Glomerular visceral epithelial cell (primary cell): ENCODE results near the gene STMN1.

Experiments used
- DNase-seq: peaks from one replicate; pipeline ENCODE4 v3.0.0-alpha.2; 2016; ENCODE audit errors: extremely low spot score

Gene STMN1

DNA sequence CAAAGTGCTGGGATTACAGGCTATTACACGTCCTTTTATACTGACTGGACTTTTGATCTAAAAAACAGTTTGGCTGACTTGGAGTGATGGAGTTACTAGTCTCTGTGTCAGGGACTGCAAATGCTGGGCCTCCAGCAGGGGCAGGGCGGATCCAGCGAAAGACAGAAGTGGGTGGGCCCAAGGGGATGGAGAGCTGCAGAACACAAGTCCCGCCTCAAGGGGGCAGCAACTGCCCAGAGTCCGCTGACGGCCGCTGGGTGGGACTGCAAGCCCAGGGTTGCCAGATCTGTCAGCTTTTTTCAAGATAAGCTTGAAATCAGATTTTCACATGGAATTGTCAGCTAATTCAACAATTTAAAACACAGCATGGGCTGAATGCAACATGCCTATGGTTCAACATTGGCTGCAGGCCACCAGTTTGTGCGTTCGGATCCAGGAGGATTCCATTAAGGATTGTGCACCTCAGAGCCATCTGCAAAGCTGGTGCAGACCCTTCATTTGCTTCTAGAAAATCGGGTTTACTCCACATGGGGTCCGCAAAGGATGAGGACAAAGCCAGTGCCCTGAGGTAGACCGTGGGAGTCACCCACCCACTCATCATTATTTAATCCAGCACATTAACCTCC is 10.7 kb downstream of the STMN1 start:
- peak; percentile 89 for DNase-seq

DNA sequence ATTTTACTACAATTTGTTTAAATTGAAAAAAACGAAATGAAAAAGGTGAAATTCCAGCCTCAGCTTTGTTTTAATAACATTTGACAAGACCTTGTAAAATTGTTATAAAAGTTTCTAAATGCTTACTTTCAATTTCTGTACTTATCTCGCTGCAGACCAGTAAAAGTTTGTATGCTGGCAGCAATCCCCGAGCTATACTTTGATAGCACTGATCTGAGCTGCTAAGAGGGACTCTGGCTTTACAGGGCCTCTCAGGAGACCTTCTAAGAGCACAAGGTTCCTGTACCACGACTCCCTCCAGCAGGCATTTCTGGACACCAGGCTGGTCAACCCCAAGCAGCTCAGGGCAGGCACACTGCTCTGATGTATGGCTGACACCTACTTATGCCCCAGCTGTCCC is 13.1 kb downstream of the STMN1 start:
- DNase-seq = no peak

DNA sequence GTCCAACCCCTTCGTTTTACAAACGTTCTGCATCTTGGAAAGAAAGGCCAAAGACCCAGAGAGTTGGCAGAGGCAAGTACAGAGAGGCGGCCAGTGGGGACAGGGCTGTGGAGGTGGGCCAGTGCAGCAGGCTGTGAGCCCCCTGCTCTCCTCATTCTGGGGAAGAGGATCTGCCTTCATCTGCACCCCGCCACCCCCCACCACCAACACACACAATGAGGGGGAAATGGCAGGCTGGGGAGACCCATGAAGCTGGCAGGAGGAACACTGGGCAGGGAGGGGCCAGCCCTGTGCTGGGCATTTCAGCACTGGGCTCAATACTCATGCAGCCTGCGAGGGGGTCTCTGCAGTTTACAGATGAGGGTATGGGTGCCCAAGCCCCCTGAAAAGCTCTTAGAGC is 14.6 kb downstream of the STMN1 start:
- DNase-seq = no peak

DNA sequence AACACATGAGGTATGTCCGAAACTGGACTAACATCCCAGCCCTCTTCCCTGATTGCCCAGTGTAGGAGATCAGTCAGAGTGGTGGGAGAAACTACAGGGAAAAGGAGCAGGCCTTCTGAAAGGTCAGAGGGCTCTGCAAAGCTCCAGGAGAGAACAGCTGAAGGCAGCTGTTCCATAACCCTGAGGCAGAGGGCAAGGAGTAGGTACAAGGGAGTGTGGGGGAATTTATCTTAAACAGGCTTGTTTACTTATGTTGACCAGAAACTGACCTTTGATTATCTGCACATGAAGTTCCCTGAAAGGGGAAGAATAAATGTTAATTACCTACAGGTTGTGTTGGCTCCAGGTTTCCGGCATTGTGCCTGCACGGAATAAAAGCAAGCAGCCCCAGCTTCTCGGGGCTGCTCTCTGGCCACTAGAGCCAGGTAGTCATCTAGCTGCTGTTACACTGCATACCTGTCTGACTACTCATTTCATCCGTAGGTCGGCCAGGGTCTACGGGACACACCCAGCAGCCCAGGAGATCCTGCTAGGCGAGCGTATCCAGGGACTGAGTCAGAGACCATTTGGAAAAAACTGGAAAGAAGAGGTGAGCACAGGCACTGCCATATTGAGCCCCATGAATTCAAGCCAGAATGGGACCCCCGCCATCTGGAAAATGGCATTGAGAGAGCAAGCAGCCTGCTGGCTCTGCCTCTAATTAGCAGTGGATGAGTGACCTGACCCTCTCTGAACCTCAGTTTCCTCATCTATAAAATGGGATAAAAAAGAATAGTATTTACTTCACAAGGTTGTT is 15.8 kb downstream of the STMN1 start:
- peak; percentile 65 for DNase-seq

DNA sequence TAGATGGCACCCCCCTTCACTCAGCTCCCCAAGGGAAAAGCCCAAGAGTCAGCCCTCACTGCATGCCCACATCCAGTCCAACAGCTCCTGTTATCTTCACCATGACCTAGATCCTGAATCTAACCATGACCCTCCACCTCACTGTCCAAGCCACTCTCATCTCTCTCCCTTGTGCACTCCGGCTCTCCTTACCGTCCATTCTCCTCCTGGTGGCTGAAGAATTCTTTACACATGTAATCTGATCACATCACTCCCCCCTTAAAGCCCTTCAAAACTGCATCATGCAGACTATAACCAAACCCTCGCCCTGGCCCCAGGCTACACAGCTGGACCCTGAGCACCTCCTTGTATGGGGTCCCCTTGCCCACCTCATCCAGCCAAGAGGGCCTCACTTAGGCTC is 16.7 kb downstream of the STMN1 start:
- DNase-seq = no peak

DNA sequence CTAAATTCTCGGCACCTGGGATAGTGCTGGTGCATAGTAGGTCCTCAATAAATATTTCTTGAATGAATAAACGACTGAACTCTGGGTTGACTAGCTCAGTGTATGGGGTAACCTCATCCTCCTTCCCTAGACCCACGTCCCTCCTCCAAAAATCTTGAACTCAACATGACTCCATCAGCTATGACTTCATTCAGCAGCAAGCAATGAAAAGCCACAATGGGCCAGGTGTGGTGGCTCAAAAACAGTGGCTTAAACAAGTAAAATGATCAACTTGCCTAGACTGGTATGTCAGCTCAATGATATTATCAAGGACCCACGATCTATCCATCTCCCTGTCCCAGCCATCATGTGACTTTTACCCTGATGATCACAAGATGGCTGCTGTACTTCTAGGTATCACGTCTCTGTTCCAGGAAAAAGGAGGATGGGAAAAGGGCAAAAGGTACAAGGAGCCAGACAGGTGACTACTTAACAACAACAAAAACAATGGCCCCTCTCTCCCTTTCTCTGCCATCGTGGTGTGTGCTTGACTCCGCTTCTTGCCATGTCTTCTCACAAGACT is 17.7 kb downstream of the STMN1 start:
- no peak for DNase-seq

DNA sequence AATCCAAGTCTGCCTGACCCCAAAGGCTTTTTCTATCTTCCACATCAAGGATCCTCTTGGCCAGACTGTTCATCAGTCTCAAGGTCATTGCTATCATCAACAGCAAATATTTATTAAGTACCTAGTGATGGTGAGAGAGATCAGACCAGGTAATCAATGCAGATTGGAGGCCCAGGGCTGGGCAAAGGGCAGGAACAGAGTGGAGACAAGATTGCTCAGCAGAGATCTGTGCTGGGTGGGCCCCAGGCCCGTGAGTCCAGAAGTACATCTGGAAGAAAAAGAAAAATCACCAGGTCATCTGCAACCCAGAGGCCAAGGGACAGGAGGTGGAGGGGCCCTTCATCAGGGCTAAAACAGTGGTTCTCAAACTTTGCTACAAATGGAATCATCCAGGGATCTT is 20.6 kb downstream of the STMN1 start:
- DNase-seq = no peak

DNA sequence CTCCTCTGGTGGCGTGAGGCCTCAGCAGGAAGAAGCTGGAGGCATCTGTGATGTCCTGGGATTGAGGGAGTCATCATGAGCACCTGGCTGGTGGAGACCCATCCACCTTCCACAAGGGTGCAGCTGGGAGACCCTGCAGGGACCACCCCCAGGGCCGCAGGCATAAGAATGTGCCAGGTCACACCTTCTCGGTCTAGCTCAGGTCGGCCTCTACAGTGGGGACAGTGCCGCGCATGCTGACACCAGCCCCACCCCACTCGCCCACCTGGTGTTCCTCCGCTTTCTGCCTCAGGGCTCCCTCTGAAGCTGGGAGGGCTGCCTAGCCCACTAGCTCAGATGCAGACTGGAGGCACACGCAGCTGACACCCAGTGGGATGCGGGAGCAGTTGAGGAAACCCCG is 25.0 kb downstream of the STMN1 start:
- DNase-seq = no peak

DNA sequence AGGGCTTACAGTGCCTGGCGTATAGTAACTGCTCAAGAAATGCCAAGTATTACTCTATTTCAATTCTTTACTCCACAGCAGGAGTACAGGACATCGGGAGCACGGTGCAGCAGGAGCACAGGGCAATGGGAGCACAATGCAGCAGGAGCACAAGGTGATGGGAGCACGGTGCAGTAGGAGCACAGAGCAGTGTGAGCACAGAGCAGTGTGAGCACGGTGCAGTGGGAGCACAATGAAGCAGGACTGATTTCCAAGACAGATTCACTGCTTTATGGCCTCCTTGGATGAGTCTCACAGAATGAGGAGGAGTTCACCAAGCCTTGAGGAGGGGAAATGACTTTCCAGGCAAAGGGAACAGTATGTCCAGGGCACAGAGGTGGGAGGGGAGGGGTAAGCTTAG is 25.7 kb downstream of the STMN1 start:
- no peak for DNase-seq

DNA sequence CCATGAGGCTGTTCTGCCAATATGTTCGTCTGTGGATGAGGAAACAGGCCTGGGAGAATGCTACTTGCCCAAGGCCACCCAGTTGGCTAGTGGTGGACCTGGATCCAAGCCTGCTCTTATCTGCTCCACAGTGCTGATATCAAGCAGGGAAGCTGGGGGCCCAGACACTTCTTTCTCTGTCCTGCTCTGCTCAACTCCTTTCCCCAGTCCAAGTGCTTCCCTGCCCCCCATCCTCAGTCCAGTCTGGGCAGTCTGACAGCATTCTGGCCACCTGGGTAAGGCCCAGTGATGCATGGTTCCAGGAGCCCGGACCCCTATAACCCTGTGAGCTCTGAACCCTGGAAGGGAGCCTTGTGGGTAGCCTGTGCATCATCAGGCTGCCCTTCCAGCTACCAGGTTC is 26.5 kb downstream of the STMN1 start:
- DNase-seq = no peak

DNA sequence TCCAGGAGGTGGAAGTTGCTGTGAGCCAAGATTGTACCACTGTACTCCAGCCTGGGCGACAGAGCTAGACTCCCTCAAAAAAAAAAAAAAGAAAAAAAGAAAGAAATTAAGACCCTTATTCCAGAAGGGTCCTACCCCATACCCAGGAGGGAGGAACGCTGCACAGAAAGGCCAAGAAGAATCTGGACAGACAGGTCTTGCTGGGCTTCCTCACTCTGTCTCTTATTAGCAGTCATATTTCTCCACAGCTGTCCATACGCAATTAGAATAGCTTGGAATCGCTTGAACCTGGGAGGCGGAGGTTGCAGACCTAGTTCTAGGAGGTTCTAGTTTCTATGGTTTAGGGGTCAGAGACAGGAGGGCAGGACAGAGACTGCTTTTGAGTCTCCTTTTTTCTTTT is 27.5 kb downstream of the STMN1 start:
- DNase-seq = no peak

DNA sequence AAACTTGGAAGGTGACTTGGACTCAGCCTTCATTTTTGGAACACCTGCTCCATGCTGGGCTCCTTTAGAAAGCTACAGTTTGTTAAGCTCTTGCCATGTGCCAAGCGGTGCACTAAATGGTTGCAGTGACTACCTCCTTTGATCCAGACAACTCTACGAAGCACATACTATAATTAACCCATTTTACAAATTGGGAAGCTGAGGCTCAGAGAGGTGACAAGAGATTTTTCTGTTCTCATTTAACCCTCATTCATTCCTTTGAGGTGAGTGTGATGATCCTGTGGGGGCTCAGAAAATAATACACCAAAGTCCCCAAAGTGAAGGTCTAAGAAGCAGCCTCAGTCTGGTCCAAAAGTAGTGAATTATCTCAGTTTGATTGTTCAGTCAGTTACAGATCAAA is 29.1 kb downstream of the STMN1 start:
- no peak for DNase-seq

DNA sequence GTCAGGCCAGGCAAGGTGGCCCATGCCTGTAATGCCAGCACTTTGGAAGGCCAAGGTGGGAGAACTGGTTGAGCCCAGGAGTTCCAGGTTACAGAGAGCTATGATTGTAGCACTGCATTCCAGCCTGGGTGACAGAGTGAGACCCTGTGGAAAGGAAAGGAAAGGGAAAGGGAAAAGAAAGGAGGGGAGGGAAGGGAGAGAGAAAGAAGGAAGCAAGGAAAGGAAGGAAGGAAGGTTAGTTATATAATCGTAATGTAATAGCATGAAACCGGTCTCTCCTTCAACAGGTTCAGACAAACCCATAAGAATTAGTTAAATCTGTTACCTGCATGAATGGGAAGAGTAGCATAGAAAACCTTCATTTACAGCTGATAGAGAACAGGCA is 29.5 kb downstream of the STMN1 start:
- no peak for DNase-seq

DNA sequence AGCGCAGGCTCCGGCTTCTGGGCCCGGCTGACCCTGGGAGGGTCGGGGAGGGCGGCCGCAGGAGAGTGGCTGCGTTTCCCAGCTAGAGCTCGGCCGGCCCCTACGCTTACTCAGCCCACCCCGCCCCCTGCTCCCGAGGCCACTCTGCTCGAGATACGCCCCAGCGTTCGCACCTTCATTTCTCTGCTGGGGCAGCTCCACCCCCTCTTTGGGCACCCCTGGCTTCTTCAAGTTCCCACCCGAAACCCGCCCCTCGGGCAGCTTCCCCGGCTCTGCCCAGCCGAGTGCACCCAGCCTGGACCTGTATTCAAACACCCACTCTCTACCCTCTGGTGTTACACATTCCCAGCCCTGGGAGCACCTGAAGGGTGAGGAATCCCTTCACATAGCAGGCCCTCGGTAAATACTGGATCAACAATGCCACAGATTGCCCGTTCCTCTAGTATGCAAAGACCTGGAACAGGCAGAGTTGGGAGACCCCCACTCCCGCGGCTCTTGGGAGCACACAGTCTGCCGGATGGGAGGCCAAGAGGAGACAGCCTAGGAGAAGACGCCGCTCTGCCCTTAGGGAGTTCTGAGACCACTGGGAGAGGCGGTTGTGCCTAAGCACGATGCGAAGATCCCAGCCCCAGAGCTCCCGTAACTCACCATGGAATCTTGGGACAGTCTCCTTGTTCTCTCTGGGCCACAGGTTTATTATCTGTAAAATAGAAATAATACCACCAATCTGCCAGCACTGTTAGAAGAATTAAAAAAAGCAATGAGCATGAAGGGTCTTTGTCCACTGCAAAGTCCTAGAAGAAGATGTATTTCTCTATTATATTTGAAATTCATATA is 30.1 kb downstream of the STMN1 start:
- no peak for DNase-seq

DNA sequence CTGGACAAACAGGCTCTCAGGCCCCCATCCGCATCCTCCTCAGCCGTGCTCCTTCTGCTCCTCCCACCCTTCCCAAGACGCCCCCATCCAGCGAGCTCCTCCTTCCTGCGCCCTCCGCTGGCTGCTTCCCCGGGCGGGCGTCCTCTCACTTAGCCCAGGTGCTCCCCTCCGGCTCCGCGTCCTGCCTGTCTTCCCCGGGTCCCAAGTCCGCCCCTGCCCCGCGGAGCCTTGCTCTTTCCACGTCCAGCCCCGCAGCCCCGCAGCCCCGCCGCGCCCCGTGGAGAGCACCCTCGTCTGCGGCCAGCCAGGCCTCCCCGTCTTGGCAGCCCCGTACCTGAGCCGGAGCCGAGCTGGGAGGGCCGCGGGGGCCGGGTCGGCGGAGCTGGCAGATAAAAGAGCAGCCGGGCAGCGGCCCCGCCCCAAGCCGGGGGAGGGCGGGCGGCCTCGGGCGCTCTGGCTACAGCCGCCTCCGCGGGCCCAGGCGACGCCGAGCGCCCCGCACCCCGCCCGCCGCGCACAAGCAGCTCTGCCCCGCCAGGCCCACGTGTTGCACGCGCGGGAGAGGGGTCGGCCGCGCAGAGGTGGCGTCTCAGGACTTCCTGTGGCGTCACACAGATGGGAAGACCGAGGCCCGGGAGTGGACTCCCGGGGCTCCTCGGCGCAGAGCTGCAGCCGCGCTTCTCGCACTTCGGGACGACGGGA is 30.9 kb downstream of the STMN1 start, which contains the start of gene PAQR7:
Gene PAQR7 (minus strand): TSS at position 555 of the 702 bp plus-strand sequence. CDS start 11,869 bp downstream, outside the sequence.
- peak; percentile 66 for DNase-seq

DNA sequence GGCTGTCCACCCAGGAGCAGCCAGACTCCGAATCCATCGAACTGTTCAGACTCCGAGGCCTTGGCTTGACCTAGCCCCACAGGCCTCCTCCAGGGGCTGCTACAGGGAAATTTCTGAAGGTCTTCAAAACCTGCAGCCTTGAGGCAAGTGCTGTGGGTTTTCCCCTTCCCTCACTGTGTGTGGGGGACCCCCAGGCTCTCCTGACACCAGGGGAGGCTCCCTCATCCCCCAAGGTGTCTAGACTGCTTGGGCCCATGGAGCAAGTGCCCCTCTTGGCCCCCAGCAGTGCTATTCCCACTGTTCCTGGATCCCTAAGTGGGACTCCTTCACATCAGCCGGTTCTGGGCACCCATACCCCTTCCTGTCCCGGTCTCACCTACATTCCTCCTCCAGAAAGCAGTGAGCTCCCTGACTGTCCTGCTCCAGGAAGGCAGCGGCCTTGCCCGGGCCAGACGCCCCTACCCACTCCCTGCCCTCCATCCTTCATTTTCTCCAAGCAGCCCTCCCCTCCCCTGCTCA is 31.5 kb downstream of the STMN1 start:
- no peak for DNase-seq

DNA sequence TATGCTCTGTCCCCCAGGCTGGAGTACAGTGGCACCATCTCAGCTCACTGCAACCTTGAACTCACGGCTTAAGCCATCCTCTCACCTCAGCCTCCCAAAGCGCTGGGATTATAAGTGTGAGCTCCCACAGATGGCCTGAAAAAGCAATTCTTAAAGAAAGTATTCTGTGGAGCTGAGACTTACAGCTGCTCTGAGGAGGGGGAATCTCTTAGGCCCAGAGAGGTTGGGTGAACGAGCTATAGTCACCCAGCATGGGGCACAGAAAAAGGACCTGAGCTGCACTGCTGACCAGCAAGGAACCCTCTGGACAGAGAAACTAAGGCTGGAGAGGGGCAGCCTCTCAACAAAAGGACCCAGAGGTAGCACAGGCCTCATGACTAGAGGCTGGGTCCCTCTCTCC is 32.0 kb downstream of the STMN1 start:
- no peak for DNase-seq

DNA sequence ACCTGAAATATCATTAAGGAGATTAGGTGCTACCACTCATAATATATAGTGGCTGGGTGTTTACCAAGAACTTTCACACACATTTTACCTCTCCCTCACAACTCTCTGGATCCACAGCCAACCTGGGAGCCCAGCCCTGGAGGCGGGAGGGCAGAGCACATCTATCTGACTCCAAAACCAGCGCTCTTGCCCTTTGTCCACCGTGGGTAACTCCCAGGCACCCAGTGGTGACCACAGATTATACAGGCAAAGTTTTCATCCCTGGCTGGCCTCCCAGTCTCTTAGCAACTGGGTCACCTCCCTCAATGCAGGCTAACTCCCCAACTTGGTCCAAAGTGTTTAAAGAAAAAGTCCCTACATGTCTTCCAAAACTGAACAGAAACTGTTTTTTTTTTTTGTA is 33.1 kb downstream of the STMN1 start:
- no peak for DNase-seq

DNA sequence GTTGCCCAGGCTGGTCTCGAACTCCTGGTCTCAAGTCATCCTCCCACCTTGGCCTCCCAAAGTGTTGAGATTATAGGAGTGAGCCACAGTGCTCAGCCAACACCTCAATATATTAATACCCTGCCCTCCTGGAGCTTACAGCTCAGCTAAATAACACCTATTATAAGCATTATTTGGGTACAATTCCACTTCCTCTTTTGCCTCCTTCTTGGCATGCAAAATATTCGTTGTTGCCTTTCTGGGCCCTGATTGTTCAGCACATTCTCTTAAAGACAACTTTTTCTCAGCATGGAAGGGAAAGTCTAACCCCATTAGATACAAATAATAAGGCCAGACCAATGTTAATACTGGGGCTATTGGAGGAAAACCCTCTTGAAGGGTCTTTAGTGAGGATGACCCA is 33.5 kb downstream of the STMN1 start:
- DNase-seq = no peak

DNA sequence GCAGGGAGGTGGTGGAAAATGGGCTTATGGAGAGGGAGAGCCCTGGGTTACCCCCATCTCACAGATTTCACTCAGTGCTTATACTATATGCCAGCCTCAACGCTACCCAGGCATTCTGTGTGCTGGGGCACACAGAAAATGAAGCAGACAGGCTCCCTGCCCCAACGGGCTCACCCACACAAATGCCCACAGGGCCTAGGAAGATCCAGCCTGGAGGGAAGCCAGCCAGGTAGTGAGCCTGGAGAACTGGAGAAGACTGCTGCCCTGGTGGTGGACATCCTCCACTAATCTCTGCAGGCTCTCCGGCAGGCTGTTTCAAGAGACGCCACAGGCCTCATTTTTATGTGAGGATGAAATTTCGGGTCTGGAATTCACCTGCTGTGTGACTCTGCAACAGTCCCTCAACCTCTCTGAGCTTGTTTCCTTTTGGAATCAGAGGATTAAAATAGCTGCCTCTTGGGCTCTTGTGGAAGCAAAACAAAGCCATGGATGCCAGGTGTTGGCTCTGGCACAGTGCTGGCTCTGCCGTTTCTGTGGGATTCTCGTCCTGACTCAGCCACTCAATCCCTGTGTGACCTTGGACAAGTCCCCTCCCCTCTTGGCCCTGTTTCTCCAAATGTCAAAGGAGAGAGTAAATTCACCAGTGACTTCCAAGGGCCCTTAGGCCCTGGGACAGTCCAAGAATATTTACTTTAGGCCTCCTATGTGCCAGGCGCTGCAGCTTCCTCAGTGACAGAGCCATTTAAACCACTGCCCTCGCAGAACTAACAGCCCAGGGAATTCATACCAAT is 34.3 kb downstream of the STMN1 start:
- DNase-seq = no peak
